HG02642 (cell line): Measurements from ENCODE around the gene SGCD.
"Not testable (repeated sequence)": the region's sequence is repeated elsewhere in the genome, so short reads cannot be mapped to it uniquely, and the experiment has no call there.

Experiments used
- ATAC-seq: cut with Tn5 transposase; IDR thresholded peaks from one replicate; pipeline ENCODE4 v1.9.1; 2021; ENCODE audit warnings: mild to moderate bottlenecking; ENCODE audit not compliant: unreplicated experiment, poor library complexity

Gene SGCD

GRCh38 chr5:156610582-156610981 is 283.6 kb downstream of the SGCD start:
- not testable (repeated sequence) for ATAC-seq

DNA sequence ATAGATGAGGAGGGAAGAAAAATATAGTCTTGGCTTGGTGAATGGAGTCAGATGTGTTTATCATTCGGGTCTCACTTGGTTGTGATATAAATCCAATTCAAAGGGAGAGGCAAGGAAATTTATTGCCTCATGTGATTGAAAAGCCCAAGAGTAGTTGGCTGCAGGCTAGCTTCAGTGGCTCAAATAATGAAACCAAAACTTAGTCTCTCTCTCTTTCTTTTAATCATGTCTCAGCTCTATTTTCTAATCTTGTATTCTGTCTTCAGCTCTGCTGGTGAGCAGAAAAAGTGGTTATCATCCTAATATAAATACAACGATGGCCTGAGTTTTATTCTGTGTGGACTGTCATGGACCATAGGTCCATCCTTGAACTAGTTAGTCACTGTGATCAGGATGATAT is 288.9 kb downstream of the SGCD start:
- ATAC-seq = no peak

- no peak for ATAC-seq
Observed at GRCh38 chr5:156617426-156617825, 290.5 kb downstream of the SGCD start.

DNA sequence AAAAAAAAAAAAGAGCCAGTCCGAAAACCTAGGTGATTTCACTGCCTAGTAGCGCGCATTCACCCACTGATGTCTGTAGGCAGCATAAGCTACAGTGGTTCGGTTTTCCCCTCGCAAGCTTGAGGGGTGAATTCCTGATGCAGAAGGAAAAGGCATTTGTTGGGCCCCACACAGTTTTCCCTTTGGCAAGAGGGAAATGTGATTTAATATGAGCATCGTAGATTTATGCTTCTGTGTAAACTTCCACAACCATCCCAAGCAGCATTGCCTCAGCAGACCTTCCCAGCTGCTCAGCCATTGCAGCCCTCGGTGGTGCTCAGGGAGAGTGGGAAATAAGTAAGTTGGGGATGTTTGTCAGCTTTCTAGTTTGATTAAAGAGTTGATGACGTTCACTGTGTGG is 291.6 kb downstream of the SGCD start:
- ATAC-seq = no peak

DNA sequence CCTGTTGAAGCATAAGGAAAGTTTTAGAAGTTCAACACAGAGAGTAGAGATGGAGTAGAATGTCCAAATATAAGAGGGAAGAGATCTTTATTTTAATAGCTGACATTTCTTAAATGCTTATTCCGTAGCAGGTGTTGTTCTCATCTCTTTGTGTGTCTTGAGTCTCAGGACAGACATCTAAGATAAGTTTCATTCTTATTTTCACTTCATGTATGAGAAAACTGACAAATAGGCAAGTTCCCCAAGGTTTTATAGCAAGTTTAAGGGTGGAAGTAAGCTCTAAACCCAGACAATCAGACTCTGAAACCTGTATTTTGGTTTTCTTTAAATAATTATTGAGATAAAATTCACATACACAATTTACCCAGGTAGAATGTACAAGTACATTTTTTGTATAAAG is 294.8 kb downstream of the SGCD start:
- no peak for ATAC-seq

DNA sequence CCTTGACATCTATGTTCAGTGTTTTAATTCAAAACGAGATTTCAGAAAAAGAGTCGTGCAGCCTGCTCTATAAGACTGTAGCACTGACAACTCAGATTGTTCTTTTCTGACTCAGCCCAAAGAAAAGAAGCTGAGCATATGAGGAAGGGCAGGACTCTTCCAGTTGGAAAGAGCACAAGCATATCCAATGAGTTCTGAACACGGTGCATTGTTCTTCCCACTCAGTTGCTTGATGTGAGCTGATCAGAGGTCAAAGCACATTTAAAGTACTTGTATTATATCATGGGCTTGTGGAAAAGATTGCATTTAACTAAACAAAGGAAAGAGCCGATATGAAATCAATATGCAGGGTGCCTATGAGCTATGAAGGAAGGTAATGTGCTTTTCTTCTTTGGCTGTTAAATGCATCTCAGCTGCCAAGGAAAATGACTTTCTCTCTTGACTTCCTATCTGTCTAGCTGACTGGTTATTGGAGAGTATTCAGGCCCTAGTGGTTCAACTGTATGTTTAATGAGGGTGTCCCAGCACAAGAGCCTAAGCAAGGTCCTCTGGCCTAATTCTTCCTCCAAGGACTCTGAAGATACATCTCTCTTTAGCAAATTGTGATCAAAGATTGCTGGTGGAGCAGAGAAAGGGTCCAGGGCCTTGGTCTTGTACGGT is 296.5 kb downstream of the SGCD start:
- no peak for ATAC-seq

- ATAC-seq = no peak
Observed at GRCh38 chr5:156624686-156625085, 297.7 kb downstream of the SGCD start.

DNA sequence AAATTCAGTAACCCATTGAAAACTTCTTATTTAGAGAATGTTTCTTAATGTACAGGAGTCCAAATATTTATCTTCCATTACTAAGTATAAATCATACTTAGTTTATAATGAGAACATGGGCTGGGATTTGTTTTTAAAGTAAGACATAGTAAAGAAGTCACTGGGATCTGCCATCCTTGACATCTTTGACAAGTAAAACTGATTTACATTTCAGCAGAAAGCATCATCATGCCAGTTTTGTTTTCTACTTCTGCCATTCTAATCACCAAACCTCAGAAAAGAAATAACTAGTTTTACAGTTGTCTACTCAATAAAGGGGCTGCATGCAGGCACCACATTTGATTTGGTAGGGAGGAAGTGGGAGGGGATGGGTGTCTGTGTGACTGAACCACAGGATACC is 301.5 kb downstream of the SGCD start:
- no peak for ATAC-seq

GRCh38 chr5:156631005-156631404 is 304.0 kb downstream of the SGCD start:
- ATAC-seq = no peak

DNA sequence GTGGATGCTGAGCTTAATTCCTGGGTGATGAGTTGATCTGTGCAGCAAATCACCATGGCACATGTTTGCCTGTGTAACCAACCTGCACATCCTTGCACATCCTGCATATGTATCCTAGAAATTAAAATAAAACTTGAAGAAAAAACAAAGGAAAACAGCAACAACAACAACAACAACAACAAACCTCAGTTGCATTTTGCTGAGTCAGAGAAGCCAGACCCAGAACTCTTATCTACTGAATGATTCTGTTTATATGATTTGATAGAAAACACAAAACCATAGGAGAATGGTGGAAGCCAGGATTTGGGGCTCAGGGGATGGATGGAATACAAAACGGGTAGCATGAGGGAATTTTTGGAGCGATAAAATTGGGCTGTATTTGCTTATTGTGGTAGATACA is 307.3 kb downstream of the SGCD start:
- no peak for ATAC-seq

DNA sequence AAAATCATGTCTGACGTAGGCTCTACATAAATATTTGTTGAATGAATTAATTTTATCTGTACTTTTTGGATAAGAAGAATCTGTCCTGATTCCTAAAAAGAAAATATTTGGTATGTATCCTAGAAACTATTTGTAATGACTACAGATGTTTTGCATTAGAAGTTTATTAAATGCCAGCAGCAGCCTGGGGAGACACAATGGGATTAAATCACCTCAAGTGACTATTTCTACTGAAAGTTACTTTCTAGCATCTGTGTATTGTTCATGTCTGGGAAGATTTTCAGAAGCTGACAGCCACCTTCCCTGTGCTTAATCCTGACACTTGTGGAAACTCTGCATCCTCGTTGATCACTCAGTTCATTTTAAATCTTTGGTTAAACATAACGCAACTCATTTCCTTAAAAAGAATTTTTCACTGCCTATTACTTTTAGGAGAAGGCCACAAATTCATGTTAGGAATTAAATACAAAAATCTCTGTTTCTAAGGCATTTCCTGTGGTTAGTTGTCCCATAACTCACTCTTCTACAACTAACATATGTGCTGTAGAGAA is 313.8 kb downstream of the SGCD start:
- no peak for ATAC-seq

DNA sequence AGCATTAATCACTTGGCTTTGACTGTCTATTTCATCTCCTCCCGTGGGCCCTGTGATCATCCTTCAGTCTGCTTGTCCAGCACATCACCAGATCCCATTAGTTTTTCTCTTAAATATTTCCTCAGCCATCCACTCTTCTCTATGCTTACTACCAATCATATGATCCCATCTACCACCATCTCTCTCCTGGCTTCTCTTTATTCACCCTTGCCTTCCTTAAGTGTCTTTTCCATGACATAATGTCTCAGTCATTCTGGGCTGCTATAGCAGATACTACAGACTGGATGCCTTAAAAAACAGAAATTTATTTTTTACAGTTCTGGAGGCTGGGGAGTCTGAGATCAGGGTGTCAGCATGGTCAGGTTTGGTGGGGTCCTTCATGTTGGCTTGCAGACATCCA is 314.7 kb downstream of the SGCD start:
- ATAC-seq = no peak

GRCh38 chr5:156647034-156647451 is 320.1 kb downstream of the SGCD start:
- ATAC-seq = no peak

DNA sequence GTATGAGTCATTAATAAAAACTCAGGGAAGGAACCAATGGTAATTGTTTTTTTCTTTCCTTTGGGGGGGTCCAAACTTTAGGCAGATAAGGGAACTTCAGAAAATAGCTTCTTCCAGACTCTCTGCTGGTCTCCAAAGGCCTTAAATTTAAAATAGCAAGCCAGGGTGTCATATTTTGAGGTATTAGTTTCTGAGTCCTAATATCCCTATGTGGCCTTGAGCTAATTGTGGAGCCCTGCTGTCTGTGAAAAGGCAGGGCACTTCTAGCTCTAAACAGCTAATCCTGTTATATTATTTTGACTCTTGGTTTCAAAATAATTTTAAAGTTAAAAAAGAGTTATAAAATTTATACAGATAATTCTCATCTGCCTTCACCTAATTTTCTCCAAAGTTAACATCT is 327.5 kb downstream of the SGCD start:
- ATAC-seq = no peak

GRCh38 chr5:156655732-156656131 is 328.8 kb downstream of the SGCD start:
- ATAC-seq = no peak

GRCh38 chr5:156664832-156665231 is 337.9 kb downstream of the SGCD start:
- ATAC-seq = not testable (repeated sequence)

DNA sequence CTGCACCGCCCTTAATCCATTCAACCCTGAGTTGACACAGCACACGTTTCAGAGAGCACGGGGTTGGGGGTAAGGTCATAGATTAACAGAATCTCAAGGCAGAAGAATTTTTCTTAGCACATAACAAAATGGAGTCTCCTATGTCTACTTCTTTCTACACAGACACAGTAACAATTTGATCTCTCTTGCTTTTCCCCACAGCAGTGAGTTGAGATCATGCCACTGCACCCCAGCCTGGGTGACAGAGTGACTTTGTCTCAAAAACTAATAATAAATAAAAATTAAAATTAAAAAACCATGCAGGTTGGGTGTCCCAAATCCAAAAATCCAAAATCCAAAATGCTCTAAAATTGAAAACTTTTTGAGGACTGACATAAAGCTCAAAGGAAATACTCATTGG is 339.7 kb downstream of the SGCD start:
- not testable (repeated sequence) for ATAC-seq

- ATAC-seq = no peak
Observed at GRCh38 chr5:156667616-156668015, 340.7 kb downstream of the SGCD start.

- ATAC-seq = no peak
Observed at GRCh38 chr5:156669416-156669815, 342.5 kb downstream of the SGCD start.

- ATAC-seq = no peak
Observed at GRCh38 chr5:156670615-156671014, 343.7 kb downstream of the SGCD start.

DNA sequence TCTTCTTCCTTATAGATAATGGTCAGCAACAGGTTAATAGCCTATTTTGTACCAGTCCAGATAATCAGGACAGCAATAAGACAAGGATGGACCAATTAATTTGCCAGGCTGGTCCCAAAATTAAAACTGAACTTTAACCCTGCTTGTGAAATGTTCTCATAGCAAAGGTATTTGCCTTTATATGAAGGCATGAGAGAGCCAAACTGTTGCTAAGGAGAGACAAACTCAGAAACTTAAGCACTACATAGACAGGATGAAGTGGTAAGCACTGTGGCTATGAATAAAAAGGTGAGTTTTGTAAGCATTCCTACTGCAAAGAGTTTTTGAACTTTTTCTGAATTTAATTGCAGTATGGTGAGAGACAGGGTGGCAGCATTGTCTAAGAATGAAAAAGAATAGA is 348.4 kb downstream of the SGCD start:
- no peak for ATAC-seq

DNA sequence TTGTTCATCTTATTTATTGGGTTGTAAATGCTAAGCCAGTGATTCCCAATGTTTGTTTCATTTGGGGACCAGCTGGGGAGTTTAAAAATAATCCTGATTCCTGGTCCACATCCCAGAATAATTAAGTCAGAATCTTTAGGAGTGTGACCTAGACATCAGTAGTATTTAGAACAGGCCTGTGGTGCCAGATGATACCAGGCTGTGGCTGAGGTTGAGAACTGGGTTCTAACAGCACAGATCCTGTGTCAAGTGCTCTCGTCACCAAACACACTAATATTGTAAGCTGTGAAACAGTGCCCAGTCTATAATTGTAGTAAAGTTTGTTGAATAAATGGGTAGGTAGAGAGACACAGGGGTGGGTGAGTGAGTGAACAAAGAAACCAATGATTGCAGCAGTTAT is 351.0 kb downstream of the SGCD start:
- ATAC-seq = no peak
